A549 (cell line): Measurements from ENCODE around the gene ATP8A1. TPM values are rescaled to one million over a fixed set of nuclear protein-coding genes. Genes with fewer than 3 reads are reported as not detected.

ENCODE experiments used
- ATAC-seq, 2 experiments: fragments of 200-7000 bp in 1 of 2; fragments of >200 bp in 1 of 2; cut with Nextera tagmentation in 1 of 2; cut with Tn5 transposase in 1 of 2; 3 replicates each; pipeline versions ENCODE4 v1.8.0 to v1.9.1; 2018 to 2020; ENCODE audit warnings: mild to moderate bottlenecking in 1 of 2, moderate library complexity in 1 of 2
- CTCF ChIA-PET: fragments of 300-600 bp; sonication (Branson Sonifier 250); formaldehyde crosslinking; extraction: SDS; loops from one replicate; lab custom pipeline; 2021; ENCODE audit warnings: antibody characterized with exemption, inconsistent platforms; lab: Yijun Ruan, JAX
- POLR2A ChIA-PET: fragments of 350-600 bp; formaldehyde crosslinking; extraction: SDS; loops from one replicate; lab custom pipeline; 2021; ENCODE audit warnings: antibody characterized with exemption, inconsistent platforms; lab: Yijun Ruan, JAX
- DNase-seq, 2 experiments: peaks; one replicate each; pipeline versions ENCODE4 v3.0.0 to v3.0.0-alpha.2; 2011 to 2016; ENCODE audit warnings: low read depth in 1 of 2, low spot score in 1 of 2
- FAIRE-seq: peaks from 2 replicates; lab custom pipeline; 2011; peaks lifted over from hg19 to GRCh38; lab: Jason Lieb, UNC
- H3K27ac ChIP-seq, 2 experiments: fragments of >200 bp; sonication (Bioruptor Twin); formaldehyde crosslinking; 3 replicates each; pipeline ENCODE4 v1.5.1; 2016 to 2017
- H3K4me1 ChIP-seq: fragments of >200 bp; sonication (Bioruptor Twin); formaldehyde crosslinking; 3 replicates; pipeline ENCODE4 v1.6.1; 2016
- H3K4me2 ChIP-seq: fragments of >200 bp; sonication (Bioruptor Twin); formaldehyde crosslinking; 3 replicates; pipeline ENCODE4 v1.6.1; 2016
- H3K4me3 ChIP-seq: fragments of >200 bp; sonication (Bioruptor Twin); formaldehyde crosslinking; 3 replicates; pipeline ENCODE4 v1.5.1; 2016
- H3K9me3 ChIP-seq: fragments of >200 bp; sonication (Bioruptor Twin); formaldehyde crosslinking; 3 replicates; pipeline ENCODE4 v1.6.1; 2016
- BCL3 ChIP-seq: fragments of >200 bp; sonication (Bioruptor Twin); formaldehyde crosslinking; IDR thresholded peaks from 3 replicates; pipeline ENCODE4 v1.6.1; 2016
- BHLHE40 ChIP-seq: IDR thresholded peaks from 2 replicates; pipeline ENCODE4 v1.6.1; 2012; ENCODE audit warnings: low read depth, low read length, inconsistent platforms
- CBX2 ChIP-seq: fragments of 200-600 bp; sonication (generic); IDR thresholded peaks from 2 replicates; pipeline ENCODE4 v1.6.1; 2016; ENCODE audit warnings: low read depth, mild to moderate bottlenecking, borderline replicate concordance
- FOSB ChIP-seq: fragments of 250-450 bp; sonication (Bioruptor Pico); IDR thresholded peaks from 2 replicates; pipeline ENCODE4 v1.5.0; 2020; ENCODE audit warnings: mild to moderate bottlenecking, moderate library complexity
- HEYL ChIP-seq: fragments of 250-450 bp; sonication (Bioruptor Pico); IDR thresholded peaks from 2 replicates; pipeline ENCODE4 v1.8.0; 2021; ENCODE audit warnings: mild to moderate bottlenecking, moderate library complexity
- HMGXB4 ChIP-seq: fragments of 250-450 bp; sonication (Bioruptor Pico); IDR thresholded peaks from 2 replicates; pipeline ENCODE4 v1.5.0; 2021; ENCODE audit warnings: mild to moderate bottlenecking, moderate library complexity, borderline replicate concordance
- HOXB13 ChIP-seq: fragments of 250-450 bp; sonication (Bioruptor Pico); IDR thresholded peaks from 2 replicates; pipeline ENCODE4 v1.5.0; 2020; ENCODE audit warnings: low read depth, mild to moderate bottlenecking, moderate library complexity
- KDM1A ChIP-seq: fragments of 200-600 bp; sonication (generic); IDR thresholded peaks from 2 replicates; pipeline ENCODE4 v1.6.1; 2016; ENCODE audit warnings: low read depth, mild to moderate bottlenecking
- MAFK ChIP-seq: fragments of 450-650 bp; IDR thresholded peaks from 2 replicates; pipeline ENCODE4 v1.6.1; 2014; ENCODE audit not compliant: partially characterized antibody
- MAX ChIP-seq: IDR thresholded peaks from 2 replicates; pipeline ENCODE4 v1.6.1; 2012
- PHF8 ChIP-seq: fragments of 200-600 bp; sonication (generic); IDR thresholded peaks from 2 replicates; pipeline ENCODE4 v1.6.1; 2016; ENCODE audit warnings: low read depth, mild to moderate bottlenecking, antibody characterized with exemption, moderate library complexity, borderline replicate concordance
- POLR2AphosphoS2 ChIP-seq: conservative IDR thresholded peaks from 2 replicates; pipeline ENCODE4 v1.6.1; 2012; ENCODE audit warnings: low read length, improper control_type of control experiment, inconsistent platforms
- RAD21 ChIP-seq, 2 experiments: fragments of >200 bp in 1 of 2; sonication (Bioruptor Twin) in 1 of 2; formaldehyde crosslinking in 1 of 2; IDR thresholded peaks in 1 of 2; conservative IDR thresholded peaks in 1 of 2; 2 replicates in 1 of 2; 3 replicates in 1 of 2; pipeline ENCODE4 v1.6.1; 2012 to 2018; ENCODE audit warnings: inconsistent platforms in 1 of 2
- RARB ChIP-seq: fragments of 250-450 bp; sonication (Bioruptor Pico); IDR thresholded peaks from 2 replicates; pipeline ENCODE4 v1.8.0; 2021; ENCODE audit warnings: mild to moderate bottlenecking, moderate library complexity
- REST ChIP-seq: fragments of 200-600 bp; sonication (generic); IDR thresholded peaks from 2 replicates; pipeline ENCODE4 v1.6.1; 2016; ENCODE audit warnings: antibody characterized with exemption, mild to moderate bottlenecking, moderate library complexity
- RFX5 ChIP-seq: fragments of 450-650 bp; IDR thresholded peaks from 2 replicates; pipeline ENCODE4 v1.7.1; 2014; ENCODE audit warnings: antibody characterized with exemption, mild to moderate bottlenecking, moderate library complexity
- SREBF2 ChIP-seq: fragments of 450-650 bp; IDR thresholded peaks from 2 replicates; pipeline ENCODE4 v1.6.1; 2014; ENCODE audit warnings: mild to moderate bottlenecking, moderate library complexity
- ZSCAN20 ChIP-seq: fragments of 250-450 bp; sonication (Bioruptor Pico); IDR thresholded peaks from 2 replicates; pipeline ENCODE4 v1.8.0; 2022; ENCODE audit warnings: mild to moderate bottlenecking, moderate library complexity
- WGBS: methylation state at CpG from one replicate; pipeline ENCODE4 v1.1.6; 2017; ENCODE audit errors: missing lambda C conversion rate; 5-methylcytosine and 5-hydroxymethylcytosine counted together
- polyA plus RNA-seq, 4 experiments: library from polyadenylated mRNA; depleted of rRNA in 3 of 4; stranded (reverse); fragments of >200 nt; fragmentation: RNase III in 1 of 4; extraction: RNeasy Plus Mini Kit Qiagen cat#74134 plus additional on column Dnase treatment in 1 of 4; gene quantifications; 2 replicates in 3 of 4; 3 replicates in 1 of 4; pipeline ENCODE4 v1.2.3, GENCODE V29; 2011 to 2017

ATP8A1 gene
- polyA plus RNA-seq, 2 of the 4 experiments (the other 2 are of a cell fraction) = 0.06 to 0.25 TPM

DNA sequence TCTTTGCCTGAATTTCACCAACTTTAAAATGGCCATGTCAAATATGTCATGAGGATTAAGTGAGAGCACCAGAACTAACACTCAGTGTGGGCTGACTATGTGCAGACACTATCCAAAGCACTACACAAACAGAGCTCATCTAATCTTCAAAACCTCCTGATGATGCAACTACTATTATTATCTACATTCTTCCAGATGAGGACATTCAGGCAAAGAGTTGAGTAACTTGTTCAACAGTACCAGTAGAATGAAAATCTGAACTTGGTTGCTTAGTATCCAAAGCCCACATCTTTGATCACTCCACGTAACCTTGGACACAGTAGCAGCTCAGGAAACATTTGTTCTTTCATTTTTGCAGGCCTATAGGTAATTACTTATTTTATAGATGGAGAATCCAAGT is 90.1 kb downstream of the ATP8A1 start:
- POLR2A ChIA-PET = no interaction called here
- DNase-seq = no peak

GRCh38 chr4:42562016-42562415 is 94.9 kb downstream of the ATP8A1 start:
- WGBS = 21% methylated on average over 5 of the region's 5 CpGs
- H3K4me3 ChIP-seq = no peak overlapping the region
- H3K4me1 ChIP-seq = no peaks in the 10 kb centered on the region
- ChIA-PET POLR2A (no interaction called here), CTCF (no interaction called here)
- H3K4me2 ChIP-seq = no peak overlapping the region
- H3K27ac ChIP-seq = no peak overlapping the region
- no peak for TF ChIP-seq PHF8
- TF ChIP-seq SREBF2 = no peak
- TF ChIP-seq KDM1A = no peak
- no peak for TF ChIP-seq BHLHE40
- no peak for TF ChIP-seq HMGXB4 (CRISPR knock-in tag)
- no peak for TF ChIP-seq MAFK
- TF ChIP-seq RARB (CRISPR knock-in tag) = no peak
- TF ChIP-seq BCL3 = no peak
- H3K9me3 ChIP-seq = no peaks in the 10 kb centered on the region
- no peak for ATAC-seq
- no peak for DNase-seq
- no peak for FAIRE-seq

More for the DNA sequence above, 90.1 kb downstream of the ATP8A1 start:
- TF ChIP-seq CBX2 (no peak), FOSB (CRISPR knock-in tag) (no peak), BCL3 (no peak), MAX (no peak), REST (no peak), RFX5 (no peak), HMGXB4 (CRISPR knock-in tag) (no peak), ZSCAN20 (no peak), HEYL (no peak), POLR2AphosphoS2 (no peak), HOXB13 (no peak), RAD21 (conservative IDR thresholded peaks at IDR 0.05 in 1 of 2, IDR thresholded peaks at IDR 0.05 in 1 of 2) (no peak), RARB (CRISPR knock-in tag) (no peak)
- no peak overlapping the region for H3K27ac ChIP-seq
- 12% methylated on average over 1 of the region's 1 CpG for WGBS
- ATAC-seq = no peak
- no peaks in the 10 kb centered on the region for H3K4me1 ChIP-seq
- no peaks in the 10 kb centered on the region for H3K9me3 ChIP-seq
- H3K4me3 ChIP-seq = no peak overlapping the region
- CTCF ChIA-PET = interaction anchor here (1.8 kb wide), 1 partner anchor 298 kb away, joined by 5 read pairs; no protein-coding TSS in a partner anchor
- H3K4me2 ChIP-seq = no peak overlapping the region
- no peak for FAIRE-seq
